ENCODE measurements around the gene PDILT.
"Not testable (repeated sequence)": the region's sequence is repeated elsewhere in the genome, so short reads cannot be mapped to it uniquely, and the experiment has no call there.

DNA sequence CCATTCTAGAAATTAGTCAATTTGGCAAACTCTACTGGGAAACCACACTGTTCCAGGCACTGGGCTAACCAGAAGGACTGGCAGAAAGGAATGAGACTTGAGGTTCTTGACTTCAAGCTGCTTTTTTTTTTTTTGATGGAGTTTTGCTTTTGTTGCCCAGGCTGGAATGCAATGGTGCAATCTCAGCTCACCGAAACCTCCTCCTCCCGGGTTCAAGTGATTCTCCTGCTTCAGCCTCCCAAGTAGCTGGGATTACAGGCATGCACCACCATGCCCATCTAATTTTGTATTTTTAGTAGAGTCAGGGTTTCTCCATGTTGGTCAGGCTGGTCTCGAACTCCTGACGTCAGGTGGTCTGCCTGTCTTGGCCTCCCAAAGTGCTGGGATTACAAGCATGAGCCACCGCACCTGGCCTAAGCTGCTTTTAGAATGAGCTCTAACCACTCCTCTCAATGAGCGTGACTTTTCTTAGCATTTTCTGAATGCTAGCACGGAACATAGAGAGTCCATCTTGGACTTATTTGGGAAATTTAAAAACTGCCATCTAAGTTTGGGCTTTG is 91.9 kb downstream of the PDILT start:
- TF ChIP-seq, protein P1, sequence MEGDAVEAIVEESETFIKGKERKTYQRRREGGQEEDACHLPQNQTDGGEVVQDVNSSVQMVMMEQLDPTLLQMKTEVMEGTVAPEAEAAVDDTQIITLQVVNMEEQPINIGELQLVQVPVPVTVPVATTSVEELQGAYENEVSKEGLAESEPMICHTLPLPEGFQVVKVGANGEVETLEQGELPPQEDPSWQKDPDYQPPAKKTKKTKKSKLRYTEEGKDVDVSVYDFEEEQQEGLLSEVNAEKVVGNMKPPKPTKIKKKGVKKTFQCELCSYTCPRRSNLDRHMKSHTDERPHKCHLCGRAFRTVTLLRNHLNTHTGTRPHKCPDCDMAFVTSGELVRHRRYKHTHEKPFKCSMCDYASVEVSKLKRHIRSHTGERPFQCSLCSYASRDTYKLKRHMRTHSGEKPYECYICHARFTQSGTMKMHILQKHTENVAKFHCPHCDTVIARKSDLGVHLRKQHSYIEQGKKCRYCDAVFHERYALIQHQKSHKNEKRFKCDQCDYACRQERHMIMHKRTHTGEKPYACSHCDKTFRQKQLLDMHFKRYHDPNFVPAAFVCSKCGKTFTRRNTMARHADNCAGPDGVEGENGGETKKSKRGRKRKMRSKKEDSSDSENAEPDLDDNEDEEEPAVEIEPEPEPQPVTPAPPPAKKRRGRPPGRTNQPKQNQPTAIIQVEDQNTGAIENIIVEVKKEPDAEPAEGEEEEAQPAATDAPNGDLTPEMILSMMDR (conservative IDR thresholded peaks at IDR 0.05; ENCODE audit: low read depth, low read length), result not testable (repeated sequence)
- TF ChIP-seq EZH2 (IDR thresholded peaks at IDR 0.05; ENCODE audit: low read length, unreplicated experiment), result not testable (repeated sequence)
